ENCODE results near the gene TGFBR3. TPM values are rescaled to one million over a fixed set of nuclear protein-coding genes. Genes with fewer than 3 reads are reported as not detected.

The TGFBR3 gene
- total and polyA plus RNA-seq, 2 of the 8 experiments (the other 6 are each of a cell fraction or from before 2014, with no cell fraction given): 2.0 to 6.1 TPM

DNA sequence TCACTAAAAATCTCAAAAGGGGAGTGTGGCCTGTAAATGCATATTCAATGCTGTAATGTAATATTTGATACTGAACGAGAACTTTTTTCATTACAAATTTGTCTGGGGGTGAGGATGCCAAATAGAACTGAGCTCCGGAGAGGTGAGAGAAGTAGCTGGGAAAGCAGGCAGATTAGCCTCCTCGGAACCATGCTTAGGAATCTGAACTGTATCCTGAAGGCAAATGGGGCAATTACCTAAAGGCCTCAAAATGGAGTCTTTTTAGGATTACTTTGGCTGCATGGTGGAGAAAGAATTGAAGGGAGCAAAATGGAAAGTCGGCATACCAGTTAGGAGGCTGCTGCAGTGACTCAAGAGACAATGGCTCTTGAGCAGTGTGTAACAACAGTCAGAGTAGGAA, 206.5 kb downstream of the TGFBR3 start (continued):
- TF ChIP-seq JUND (IDR thresholded peaks at IDR 0.05; ENCODE audit: low read length) (no peak), NANOG (IDR thresholded peaks at IDR 0.05; ENCODE audit: insufficient read depth, low read depth, low read length, poor library complexity, severe bottlenecking) (no peak), POU5F1 (IDR thresholded peaks at IDR 0.05; ENCODE audit: low read depth, low read length) (no peak), EP300 (IDR thresholded peaks at IDR 0.05; ENCODE audit: borderline replicate concordance in 1 of 2, low read depth in 2 of 2, low read length in 2 of 2) (no peak), PHF8 (conservative IDR thresholded peaks at IDR 0.05; ENCODE audit: low read depth, low read length) (no peak), HDAC2 (IDR thresholded peaks at IDR 0.05; ENCODE audit: borderline replicate concordance in 1 of 2, low read depth in 2 of 2, low read length in 2 of 2) (no peak), SUZ12 (IDR thresholded peaks at IDR 0.05; ENCODE audit: low read length) (no peak), POLR2A (IDR thresholded peaks at IDR 0.05; ENCODE audit: control extremely low read depth in 1 of 2, low read depth in 2 of 2, low read length in 2 of 2) (no peak)

Data from H1 (cell line).